Measurements from ENCODE around the gene DEAF1. TPM values are rescaled to one million over a fixed set of nuclear protein-coding genes. Genes with fewer than 3 reads are reported as not detected.
"Not testable (repeated sequence)": the region's sequence is repeated elsewhere in the genome, so short reads cannot be mapped to it uniquely, and the experiment has no call there.

The DEAF1 gene
- polyA plus RNA-seq, 4 donors = 36.3 to 55.9 (median 46.3) TPM

DNA sequence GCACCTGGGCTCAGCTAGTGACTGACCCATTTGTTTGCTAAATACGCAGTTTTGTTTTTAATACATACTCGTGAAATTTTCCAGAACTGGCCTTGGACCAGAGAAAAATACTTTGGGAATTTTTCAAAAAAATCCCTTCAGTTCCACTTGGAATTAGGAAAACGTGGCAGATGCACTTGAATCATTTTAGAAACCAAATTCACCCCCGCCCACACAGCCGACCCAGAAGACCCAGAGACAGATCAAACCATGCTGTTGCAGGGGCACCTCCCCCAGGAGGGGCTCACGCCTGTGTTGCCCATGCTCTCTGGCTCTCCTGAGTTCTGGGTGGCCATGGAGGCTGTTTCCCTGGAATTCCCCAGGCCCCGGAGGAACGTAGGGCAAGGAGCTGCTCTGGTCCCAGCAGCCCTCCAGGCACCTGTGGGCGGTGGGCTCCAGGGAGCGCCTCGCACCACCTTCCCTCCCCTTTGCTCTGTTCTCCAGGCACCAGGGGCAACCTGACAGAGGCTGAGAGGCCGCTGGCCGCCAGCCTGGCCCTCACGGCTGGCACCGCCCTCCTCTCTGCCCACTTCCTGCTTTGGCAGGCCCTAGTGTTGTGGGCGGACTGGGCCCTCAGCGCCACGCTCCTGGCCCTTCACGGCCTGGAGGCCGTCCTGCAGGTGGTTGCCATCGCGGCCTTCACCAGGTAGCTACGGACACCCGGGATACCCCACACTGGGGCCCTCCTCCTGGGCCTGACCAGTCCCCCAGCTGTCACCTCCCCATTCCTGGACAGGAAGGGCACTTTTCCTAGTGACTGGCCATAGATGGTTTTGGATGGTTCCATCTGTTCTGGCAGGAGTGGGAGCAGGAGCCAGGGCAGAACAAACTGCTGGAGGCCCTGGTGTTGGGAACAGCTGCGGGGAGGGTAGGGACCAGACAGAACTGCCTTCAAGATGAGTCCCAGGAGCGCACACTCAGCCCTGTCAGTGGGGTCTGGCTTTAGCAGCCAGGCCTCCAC lies 7.7 kb upstream of the DEAF1 start:
- no peak for DNase-seq (ENCODE audit: low read depth in 4 of 4, low spot score in 3 of 4)

- no peak for DNase-seq (ENCODE audit: low read depth in 4 of 4, low spot score in 3 of 4)
Observed at GRCh38 chr11:701741-702461, 6.9 kb upstream of the DEAF1 start.

GRCh38 chr11:699753-700152 lies 4.7 kb upstream of the DEAF1 start:
- no peak for DNase-seq (ENCODE audit: low read depth in 4 of 4, low spot score in 3 of 4)

GRCh38 chr11:699116-699508 lies 4.1 kb upstream of the DEAF1 start:
- no peak for DNase-seq (ENCODE audit: low read depth in 4 of 4, low spot score in 3 of 4)

DNA sequence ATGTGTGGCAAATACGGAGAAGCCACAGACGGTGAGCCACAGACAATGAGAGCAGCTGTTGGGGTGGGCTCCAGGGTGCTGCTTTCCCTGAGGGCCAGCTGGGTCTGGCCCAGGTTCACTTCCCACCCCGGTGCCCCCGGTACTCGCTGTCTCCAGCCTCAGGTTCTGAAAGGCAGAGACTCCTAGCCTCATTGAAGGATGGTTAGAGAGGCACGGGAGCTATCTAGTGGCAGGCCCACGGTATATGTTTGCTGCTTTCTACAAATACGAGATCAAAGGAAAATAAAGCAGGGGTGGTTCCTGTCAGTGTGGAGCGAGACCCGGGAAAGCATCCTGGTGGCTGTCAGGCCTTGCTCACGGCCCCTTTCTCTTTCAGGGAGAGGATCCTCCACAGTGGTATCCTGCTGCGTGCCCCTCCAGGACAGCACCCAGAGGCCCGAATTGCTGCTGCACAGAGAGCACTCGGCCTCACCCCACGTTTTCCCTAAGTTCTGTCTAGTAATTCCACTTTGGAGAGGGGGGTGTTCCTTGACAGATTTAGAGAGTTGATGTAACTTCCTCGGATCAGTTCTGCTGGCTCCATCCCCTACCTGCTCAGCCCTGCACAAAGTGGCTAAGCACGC lies 3.6 kb upstream of the DEAF1 start:
- no peak for DNase-seq (ENCODE audit: low read depth in 4 of 4, low spot score in 3 of 4)

GRCh38 chr11:697811-698311 lies 2.8 kb upstream of the DEAF1 start:
- DNase-seq (ENCODE audit: low read depth in 4 of 4, low spot score in 3 of 4) = no peak

- no peak for DNase-seq (ENCODE audit: low read depth in 4 of 4, low spot score in 3 of 4)
Observed at GRCh38 chr11:696955-697491, 2.0 kb upstream of the DEAF1 start.

DNA sequence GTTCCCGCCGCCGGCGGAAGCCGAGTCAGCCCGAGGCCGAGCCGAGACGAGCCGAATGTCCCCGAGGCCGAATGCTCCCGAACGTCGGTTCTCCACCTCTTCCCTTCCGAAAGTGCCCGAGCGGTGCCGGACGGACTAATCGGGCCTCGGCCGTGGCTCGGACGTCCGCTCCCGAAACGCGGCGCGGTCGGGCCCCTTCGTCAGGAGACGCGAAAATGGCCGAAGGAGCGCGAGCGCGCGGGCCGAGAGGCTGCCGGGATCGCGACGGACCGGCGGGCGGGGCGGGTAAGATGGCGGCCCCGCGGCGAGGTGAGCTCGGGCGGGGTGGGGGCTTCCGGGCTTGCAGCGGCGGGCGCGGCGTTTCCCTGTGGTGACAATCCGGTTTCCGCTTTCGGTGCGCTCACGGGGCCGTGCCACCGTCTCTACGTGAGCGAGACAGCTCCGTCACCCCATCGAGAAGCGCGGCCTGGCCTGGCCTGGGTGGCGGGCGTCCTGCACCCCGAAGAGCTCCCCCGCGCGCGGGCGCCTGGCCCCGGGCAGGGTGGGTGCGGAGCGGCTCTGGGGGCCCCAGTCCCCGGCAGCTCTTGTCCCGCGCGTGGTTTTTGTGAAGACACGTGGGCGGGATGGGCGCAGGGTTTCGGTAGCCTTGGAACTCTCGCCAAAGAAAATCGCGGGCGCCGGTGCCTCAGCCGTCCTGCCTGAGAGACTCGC lies 671 bp upstream of the DEAF1 start, which contains the start of gene TMEM80:
Gene TMEM80 (plus strand): TSS at position 279 of the 711 bp plus-strand sequence. CDS start 12 bp downstream, at position 291.
- DNase-seq (ENCODE audit: low read depth in 4 of 4, low spot score in 3 of 4) = peak; percentile 95 to 99 (median 98)

DNA sequence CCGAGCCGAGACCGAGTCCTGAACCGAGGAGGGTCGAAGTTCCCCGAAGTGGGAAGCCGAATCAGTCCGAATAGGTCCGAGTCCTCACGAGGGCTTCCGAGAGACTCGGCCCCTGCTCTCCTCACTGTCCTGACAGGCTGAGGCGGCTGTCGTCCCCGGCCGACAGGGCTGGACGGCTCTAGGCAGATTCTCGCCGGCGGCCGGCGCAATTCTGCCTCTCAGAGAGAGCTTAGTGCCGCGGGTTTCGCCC lies 191 bp upstream of the DEAF1 start:
- DNase-seq (ENCODE audit: low read depth in 4 of 4, low spot score in 3 of 4) = no peak

DNA sequence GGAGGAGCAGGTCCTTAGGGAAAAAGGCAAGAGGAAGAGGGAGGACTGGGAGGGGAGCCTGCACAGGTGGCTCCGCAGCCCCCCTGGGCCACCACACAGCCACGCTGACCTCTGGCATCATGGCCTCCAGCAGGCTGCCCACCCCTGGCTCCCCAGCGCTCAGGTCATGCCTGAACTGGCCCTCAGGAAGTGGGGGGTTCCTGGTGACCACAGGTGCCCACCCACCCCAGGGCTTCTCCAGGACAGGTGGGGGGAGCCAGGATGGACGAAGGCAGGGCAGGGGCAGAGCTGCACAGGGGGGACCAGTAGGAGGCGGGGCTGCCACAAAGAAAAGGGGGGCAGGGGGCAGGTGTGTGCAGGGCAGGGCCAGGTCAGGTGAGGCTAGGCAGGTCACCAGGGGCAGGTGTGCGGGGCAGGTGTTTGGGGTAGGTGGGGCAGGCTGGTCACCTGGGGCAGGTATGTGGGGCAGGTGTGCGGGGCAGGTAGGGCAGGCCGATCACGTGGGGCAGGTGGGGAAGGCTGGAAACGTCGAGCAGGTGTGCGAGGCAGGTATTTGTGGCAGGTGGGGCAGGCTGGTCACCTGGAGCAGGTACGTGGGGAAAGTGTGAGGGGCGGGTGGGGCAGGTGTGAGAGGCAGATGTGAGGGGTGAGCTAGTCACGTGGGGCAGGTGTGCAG lies 997 bp downstream of the DEAF1 start:
- DNase-seq (ENCODE audit: low read depth in 4 of 4, low spot score in 3 of 4) = no peak

GRCh38 chr11:693415-693831 lies 1.6 kb downstream of the DEAF1 start:
- no peak for DNase-seq (ENCODE audit: low read depth in 4 of 4, low spot score in 3 of 4)

- no peak for DNase-seq (ENCODE audit: low read depth in 4 of 4, low spot score in 3 of 4)
Observed at GRCh38 chr11:692824-693414, 2.1 kb downstream of the DEAF1 start.

DNA sequence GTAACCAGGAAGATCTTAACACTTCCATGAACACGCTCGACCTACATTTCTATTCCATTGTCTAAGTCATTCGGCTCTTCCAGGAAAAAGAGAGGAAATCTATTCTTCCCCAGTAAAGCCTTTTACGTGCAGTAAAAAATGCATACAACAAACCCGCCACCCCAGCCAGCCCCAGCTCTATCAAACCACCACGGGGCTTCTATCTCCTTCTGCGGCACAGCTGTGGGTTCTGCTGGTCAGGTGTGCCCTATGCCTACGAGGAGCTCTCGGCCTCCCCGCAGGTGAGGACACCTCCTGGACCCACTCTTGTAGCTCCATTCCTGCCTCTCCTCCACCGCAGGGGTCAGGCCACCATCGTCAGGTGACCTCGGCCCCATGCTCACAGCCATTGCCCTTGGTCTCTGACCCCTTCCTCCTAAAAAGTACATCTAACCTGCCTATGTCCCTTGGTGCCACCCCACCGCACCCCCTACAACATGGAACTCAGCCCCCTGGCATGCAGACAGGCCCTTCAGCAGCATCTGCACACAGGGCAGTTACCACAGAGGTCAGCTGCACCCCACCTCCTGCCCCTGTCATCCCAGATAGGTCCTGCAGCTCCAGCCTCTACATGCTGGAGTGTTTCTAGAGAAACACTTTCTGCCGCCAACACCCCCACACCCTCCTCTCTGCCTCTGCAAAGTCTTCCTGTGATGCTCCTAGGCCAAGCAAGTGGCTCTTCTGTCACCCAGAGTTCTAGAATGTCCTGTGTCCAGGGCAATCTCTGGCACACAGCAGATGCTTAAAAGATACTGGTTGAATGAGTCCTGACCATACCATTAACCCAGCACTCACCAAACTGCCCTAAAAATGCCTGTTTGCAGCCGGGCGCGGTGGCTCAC lies 3.1 kb downstream of the DEAF1 start:
- no peak for DNase-seq (ENCODE audit: low read depth in 4 of 4, low spot score in 3 of 4)

DNA sequence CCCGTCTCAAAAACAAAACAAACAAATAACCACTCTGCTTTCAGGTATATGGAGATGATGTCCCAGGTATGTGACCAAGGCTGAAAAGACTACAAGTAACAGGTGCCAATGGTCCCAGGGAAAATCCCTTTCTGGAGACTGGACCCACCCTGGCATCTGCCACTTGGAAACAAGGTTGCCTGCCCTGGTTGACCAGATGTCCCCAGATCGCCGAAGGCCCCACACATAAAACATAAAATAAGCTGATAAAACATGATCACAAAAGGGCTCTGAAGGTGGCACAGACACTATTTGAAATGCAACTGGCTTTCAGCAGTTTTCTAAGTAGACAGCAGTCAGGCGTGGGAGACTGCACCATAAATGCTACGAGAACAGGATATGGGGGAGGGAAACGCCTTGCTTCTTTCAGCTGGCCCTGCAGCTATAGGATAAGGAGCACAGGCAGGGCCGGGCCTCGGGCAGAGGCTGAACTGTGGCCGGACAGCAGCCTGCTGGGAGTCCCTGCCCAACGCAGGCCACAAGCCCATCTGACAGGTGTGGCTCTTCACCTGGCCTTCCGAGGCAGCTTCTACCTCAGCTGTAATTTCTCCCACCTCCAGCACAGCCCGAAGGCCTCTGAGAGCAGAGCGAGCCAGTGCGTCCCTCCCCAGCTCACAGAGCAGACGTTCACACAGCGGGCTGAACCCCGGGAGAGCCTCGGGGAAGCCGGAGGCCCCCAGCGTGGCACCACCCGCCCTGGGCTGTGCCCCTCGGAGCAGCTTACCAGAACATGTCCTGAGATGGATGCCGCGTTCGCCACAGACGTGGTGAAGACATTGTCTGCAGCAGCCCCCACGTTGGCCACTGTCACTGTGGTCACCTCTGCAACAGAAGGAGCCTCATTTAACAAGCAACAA lies 4.0 kb downstream of the DEAF1 start:
- DNase-seq (ENCODE audit: low read depth in 4 of 4, low spot score in 3 of 4) = no peak

GRCh38 chr11:690244-690643 lies 4.8 kb downstream of the DEAF1 start:
- not testable (repeated sequence) for DNase-seq (ENCODE audit: low read depth in 4 of 4, low spot score in 3 of 4)

- DNase-seq (ENCODE audit: low read depth in 4 of 4, low spot score in 3 of 4) = no peak
Observed at GRCh38 chr11:689625-690024, 5.4 kb downstream of the DEAF1 start.

DNA sequence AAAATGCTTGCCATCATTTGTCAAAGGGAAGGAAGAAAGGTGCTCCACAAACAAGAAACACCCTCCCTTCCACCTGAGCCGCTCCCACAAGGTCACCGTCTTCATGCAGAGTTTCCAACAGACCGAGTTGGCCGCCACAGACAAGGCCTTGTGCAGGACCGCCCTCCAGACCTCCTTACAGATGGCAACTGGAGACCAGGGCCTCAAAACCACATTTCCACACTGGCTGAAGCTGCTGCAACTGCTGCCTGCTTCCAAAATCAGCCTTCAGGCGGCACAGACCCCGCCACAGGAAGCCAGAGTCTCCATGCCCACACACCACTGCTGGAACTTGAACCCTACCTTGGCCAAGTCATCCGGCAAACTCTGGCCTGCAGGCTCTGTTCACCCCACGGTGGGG lies 6.3 kb downstream of the DEAF1 start:
- DNase-seq (ENCODE audit: low read depth in 4 of 4, low spot score in 3 of 4) = no peak
